SHP77 (cell line): ENCODE results near the gene KMO.

Experiments used
- DNase-seq, 2 experiments: peaks; one replicate each; lab custom pipeline; 2025; lab: John Stamatoyannopoulos, UW

Gene KMO

GRCh38 chr1:241536969-241537368 lies 4.8 kb downstream of the KMO start:
- no peak for DNase-seq

GRCh38 chr1:241542199-241542907 lies 10.2 kb downstream of the KMO start:
- DNase-seq, result no peak

GRCh38 chr1:241548008-241548407 lies 15.8 kb downstream of the KMO start:
- no peak for DNase-seq

- no peak for DNase-seq
These were observed 18.1 kb downstream of the KMO start for GRCh38 chr1:241550318-241550717.

GRCh38 chr1:241551759-241552638 lies 19.8 kb downstream of the KMO start:
- DNase-seq, result no peak

GRCh38 chr1:241553886-241554592 lies 21.9 kb downstream of the KMO start:
- DNase-seq, result no peak

- DNase-seq, result no peak
These were observed 23.3 kb downstream of the KMO start for GRCh38 chr1:241555526-241555925.

GRCh38 chr1:241557031-241557430 lies 24.9 kb downstream of the KMO start:
- DNase-seq, result no peak

- DNase-seq, result no peak
These were observed 25.5 kb downstream of the KMO start for GRCh38 chr1:241557551-241558193.

GRCh38 chr1:241560146-241560848 lies 28.1 kb downstream of the KMO start:
- DNase-seq, result no peak

GRCh38 chr1:241560849-241561187 lies 28.6 kb downstream of the KMO start:
- no peak for DNase-seq

GRCh38 chr1:241569848-241570247 lies 37.7 kb downstream of the KMO start:
- DNase-seq, result no peak

GRCh38 chr1:241574154-241574553 lies 42.0 kb downstream of the KMO start:
- DNase-seq, result no peak

- no peak for DNase-seq
These were observed 47.3 kb downstream of the KMO start for GRCh38 chr1:241579434-241579833.

GRCh38 chr1:241582921-241583321 lies 50.7 kb downstream of the KMO start:
- DNase-seq, result no peak

- no peak for DNase-seq
These were observed 54.8 kb downstream of the KMO start for GRCh38 chr1:241586905-241587512.

- DNase-seq, result no peak
These were observed 57.3 kb downstream of the KMO start for GRCh38 chr1:241589521-241589920.

GRCh38 chr1:241590719-241591118 lies 58.5 kb downstream of the KMO start:
- no peak for DNase-seq

- no peak for DNase-seq
These were observed 59.1 kb downstream of the KMO start for GRCh38 chr1:241591317-241591716.

GRCh38 chr1:241591736-241592135 lies 59.6 kb downstream of the KMO start:
- no peak for DNase-seq

GRCh38 chr1:241592273-241592958 lies 60.2 kb downstream of the KMO start:
- DNase-seq, result no peak
